Mesenchymal stem cell (in vitro differentiated cells and primary cell): ENCODE data around the gene ACSL5.

Source experiments
- DNase-seq: peaks from one replicate; pipeline ENCODE4 v3.0.0-alpha.2; 2013
- H2AFZ ChIP-seq: one replicate; pipeline ENCODE4 v1.6.1; 2013; ENCODE audit warnings: low read depth, mild to moderate bottlenecking, control low read depth, inconsistent platforms, low read length, moderate library complexity
- H2AK5ac ChIP-seq: 2 replicates; pipeline ENCODE4 v1.6.1; 2013; ENCODE audit warnings: low read length, moderate library complexity, mild to moderate bottlenecking, inconsistent platforms; ENCODE audit not compliant: severe bottlenecking
- H2BK120ac ChIP-seq: one replicate; pipeline ENCODE4 v1.6.1; 2013; ENCODE audit warnings: low read depth, mild to moderate bottlenecking, inconsistent platforms, low read length, moderate library complexity
- H2BK12ac ChIP-seq, 2 experiments: one replicate each; pipeline ENCODE4 v1.6.1; 2013; ENCODE audit warnings: inconsistent platforms in 2 of 2, low read length in 2 of 2, mild to moderate bottlenecking in 2 of 2, moderate library complexity in 2 of 2, control low read depth in 1 of 2
- H2BK15ac ChIP-seq: one replicate; pipeline ENCODE4 v1.6.1; 2013; ENCODE audit warnings: mild to moderate bottlenecking, low read depth, inconsistent platforms; ENCODE audit not compliant: poor library complexity, severe bottlenecking
- H2BK5ac ChIP-seq: 2 replicates; pipeline ENCODE4 v1.6.1; 2013; ENCODE audit warnings: low read depth, mild to moderate bottlenecking, low read length, control low read depth, inconsistent platforms; ENCODE audit not compliant: poor library complexity, severe bottlenecking
- H3K14ac ChIP-seq, 2 experiments: one replicate each; pipeline ENCODE4 v1.6.1; 2013; ENCODE audit warnings: inconsistent platforms in 2 of 2, low read length in 2 of 2, control low read depth in 1 of 2, mild to moderate bottlenecking in 1 of 2, moderate library complexity in 1 of 2
- H3K18ac ChIP-seq, 2 experiments: one replicate each; pipeline ENCODE4 v1.6.1; 2013; ENCODE audit warnings: inconsistent platforms in 2 of 2, low read length in 2 of 2, control low read depth in 1 of 2, low read depth in 1 of 2, mild to moderate bottlenecking in 1 of 2
- H3K23ac ChIP-seq, 2 experiments: one replicate each; pipeline ENCODE4 v1.6.1; 2013; ENCODE audit warnings: inconsistent platforms in 2 of 2, low read length in 2 of 2, mild to moderate bottlenecking in 2 of 2, moderate library complexity in 2 of 2, control low read depth in 1 of 2
- H3K27ac ChIP-seq: 2 replicates; pipeline ENCODE4 v1.5.1; 2013; ENCODE audit warnings: mild to moderate bottlenecking, moderate library complexity, low read length, control low read depth, inconsistent platforms; ENCODE audit not compliant: poor library complexity, severe bottlenecking
- H3K27me3 ChIP-seq, 2 experiments: 2 replicates each; pipeline versions ENCODE4 v1.6.1 to v1.7.0; 2013; ENCODE audit warnings: low read length in 2 of 2, mild to moderate bottlenecking in 2 of 2, moderate library complexity in 2 of 2, control low read depth in 1 of 2, inconsistent platforms in 1 of 2; ENCODE audit not compliant: control insufficient read depth in 1 of 2, insufficient read depth in 1 of 2
- H3K36me3 ChIP-seq, 2 experiments: 2 replicates each; pipeline versions ENCODE4 v1.6.1 to v1.7.0; 2013; ENCODE audit warnings: low read length in 2 of 2, control low read depth in 1 of 2, inconsistent platforms in 1 of 2, low read depth in 1 of 2, mild to moderate bottlenecking in 1 of 2; ENCODE audit not compliant: insufficient read depth in 2 of 2, control insufficient read depth in 1 of 2
- H3K4ac ChIP-seq, 2 experiments: one replicate each; pipeline ENCODE4 v1.6.1; 2013; ENCODE audit warnings: inconsistent platforms in 2 of 2, low read length in 2 of 2, mild to moderate bottlenecking in 2 of 2, moderate library complexity in 2 of 2, control low read depth in 1 of 2, low read depth in 1 of 2
- H3K4me1 ChIP-seq: 2 replicates; pipeline ENCODE4 v1.6.1; 2013; ENCODE audit warnings: low read depth, low read length, control low read depth; ENCODE audit not compliant: control insufficient read depth, insufficient read depth
- H3K4me2 ChIP-seq: 2 replicates; pipeline ENCODE4 v1.6.1; 2013; ENCODE audit warnings: low read length, mild to moderate bottlenecking, inconsistent platforms; ENCODE audit not compliant: poor library complexity, severe bottlenecking
- H3K4me3 ChIP-seq, 2 experiments: 2 replicates each; pipeline versions ENCODE4 v1.5.1 to v1.7.0; 2013; ENCODE audit warnings: low read length in 2 of 2, mild to moderate bottlenecking in 2 of 2, control low read depth in 1 of 2, low read depth in 1 of 2; ENCODE audit not compliant: insufficient read depth in 1 of 2
- H3K79me1 ChIP-seq: replicated peaks from 2 replicates; pipeline ENCODE4 v1.6.1; 2013; ENCODE audit warnings: mild to moderate bottlenecking, control low read depth, low read length, inconsistent platforms; ENCODE audit not compliant: poor library complexity, severe bottlenecking
- H3K9ac ChIP-seq: 2 replicates; pipeline ENCODE4 v1.7.0; 2013; ENCODE audit warnings: mild to moderate bottlenecking, low read length, moderate library complexity
- H3K9me3 ChIP-seq: 2 replicates; pipeline ENCODE4 v1.7.0; 2013; ENCODE audit warnings: mild to moderate bottlenecking, low read length; ENCODE audit not compliant: control insufficient read depth
- H4K8ac ChIP-seq: one replicate; pipeline ENCODE4 v1.6.1; 2013; ENCODE audit warnings: inconsistent platforms, mild to moderate bottlenecking, low read length, moderate library complexity
- H4K91ac ChIP-seq: one replicate; pipeline ENCODE4 v1.6.1; 2013; ENCODE audit warnings: mild to moderate bottlenecking, low read length, inconsistent platforms
- WGBS: methylation state at CpG from one replicate; pipeline ENCODE4 v1.1.7; 2013; ENCODE audit warnings: mixed read lengths; 5-methylcytosine and 5-hydroxymethylcytosine counted together

ACSL5 gene

DNA sequence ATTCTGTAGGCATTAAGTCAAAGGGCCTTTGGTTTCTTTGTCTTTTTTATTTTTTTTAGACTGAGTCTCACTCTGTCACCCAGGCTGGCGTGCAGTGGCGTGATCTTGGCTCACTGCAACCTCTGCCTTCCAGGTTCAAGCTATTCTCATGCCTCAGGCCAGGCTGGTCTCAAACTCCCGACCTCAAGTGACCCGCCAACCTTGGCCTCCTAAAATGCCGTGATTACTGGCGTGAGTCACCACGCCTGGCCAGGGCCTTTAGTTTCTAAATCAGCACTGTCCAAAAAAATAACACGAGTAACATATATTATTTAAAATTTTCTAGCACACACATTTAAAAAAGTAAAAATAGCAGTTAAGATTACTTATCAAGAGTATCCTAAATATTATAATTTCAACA is 11.1 kb upstream of the ACSL5 start:
- no peaks in the 10 kb centered on the region for H3K9me3 ChIP-seq
- H3K4me3 ChIP-seq: no peak overlapping the region
- H3K9ac ChIP-seq: peak overlapping the region; percentile 60
- H2BK12ac ChIP-seq: no peak overlapping the region
- no peaks in the 10 kb centered on the region for H3K4me1 ChIP-seq
- H2BK120ac ChIP-seq: no peak overlapping the region
- no peak overlapping the region for H2AK5ac ChIP-seq
- peak overlapping the region in 1 of 2 experiments; percentile 52 for H3K4ac ChIP-seq
- H3K18ac ChIP-seq: peak overlapping the region in 1 of 2 experiments; percentile 32
- H2BK15ac ChIP-seq: no peak overlapping the region
- 60% methylated on average over 7 of the region's 8 CpGs for WGBS
- H3K27ac ChIP-seq: no peak overlapping the region
- H3K36me3 ChIP-seq: no peaks in the 10 kb centered on the region
- H3K14ac ChIP-seq: no peak overlapping the region
- no peaks in the 10 kb centered on the region for H3K79me1 ChIP-seq
- H3K27me3 ChIP-seq: no peaks in the 10 kb centered on the region
- H3K4me2 ChIP-seq: no peak overlapping the region
- peak; percentile 32 for DNase-seq
- H2BK5ac ChIP-seq: no peak overlapping the region
- H2AFZ ChIP-seq: no peak overlapping the region
- no peak overlapping the region for H4K91ac ChIP-seq
- H3K23ac ChIP-seq: no peak overlapping the region
- H4K8ac ChIP-seq: no peak overlapping the region

DNA sequence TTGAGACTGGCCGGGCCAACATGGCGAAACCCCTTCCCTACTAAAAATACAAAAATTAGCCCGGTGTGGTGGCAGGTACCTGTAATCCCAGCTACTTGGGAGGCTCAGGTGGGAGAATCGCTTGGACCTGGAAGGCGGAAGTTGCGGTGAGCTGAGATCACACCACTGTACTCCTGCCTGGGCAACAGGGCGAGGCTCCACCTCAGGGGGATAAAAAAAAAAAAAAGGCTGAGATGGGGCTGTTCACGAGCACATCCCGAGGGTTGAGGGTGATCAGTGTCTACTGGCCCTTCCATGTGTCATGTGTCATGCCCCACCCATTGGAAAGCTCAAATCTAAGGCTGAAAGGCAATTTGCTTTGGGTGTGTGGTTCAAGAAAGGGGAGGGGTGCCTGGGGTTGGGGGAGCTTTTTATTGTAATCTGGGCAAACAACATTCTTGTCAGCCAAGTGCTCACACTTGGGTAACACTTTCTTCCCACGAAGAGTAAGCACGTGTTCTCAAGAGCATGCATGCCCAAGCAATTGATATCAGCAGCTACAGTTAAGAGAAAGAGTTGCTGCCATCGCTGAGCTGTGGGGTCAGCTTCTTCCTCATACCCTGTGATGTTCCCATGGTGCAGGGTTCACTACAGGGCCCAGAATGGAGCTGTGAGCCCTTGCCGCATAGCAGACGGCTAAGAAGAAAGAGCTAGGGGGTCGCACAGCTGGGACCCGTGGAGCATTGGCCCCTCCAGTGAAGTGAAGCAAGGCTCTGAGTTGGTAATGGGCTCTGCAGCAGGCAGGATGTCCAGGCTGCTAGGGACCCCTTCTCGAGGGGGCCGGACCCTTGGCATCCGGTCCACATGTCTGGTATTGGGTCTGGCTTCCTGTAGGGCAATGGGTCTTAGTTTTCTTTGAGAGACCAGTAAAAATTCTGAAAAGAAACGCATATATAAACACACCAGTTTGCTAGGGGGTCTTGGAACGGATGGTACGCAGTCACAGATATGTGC is 9.9 kb upstream of the ACSL5 start:
- Histone ChIP-seq H4K8ac (no peak overlapping the region), H3K4me2 (no peak overlapping the region)
- DNase-seq: no peak

GRCh38 chr10:112365014-112365432 is 8.9 kb upstream of the ACSL5 start:
- no peak overlapping the region for H3K4ac ChIP-seq
- H3K9me3 ChIP-seq: no peaks in the 10 kb centered on the region
- H4K91ac ChIP-seq: no peak overlapping the region
- no peak overlapping the region for H2BK12ac ChIP-seq
- no peak overlapping the region for H2AFZ ChIP-seq
- H2AK5ac ChIP-seq: no peak overlapping the region
- H3K79me1 ChIP-seq: no peaks in the 10 kb centered on the region
- no peaks in the 10 kb centered on the region for H3K36me3 ChIP-seq
- no peaks in the 10 kb centered on the region for H3K27me3 ChIP-seq
- no peak overlapping the region for H3K9ac ChIP-seq
- H3K4me3 ChIP-seq: no peak overlapping the region
- H3K18ac ChIP-seq: no peak overlapping the region
- no peak for DNase-seq
- H3K4me1 ChIP-seq: no peaks in the 10 kb centered on the region
- H3K23ac ChIP-seq: no peak overlapping the region
- WGBS: 97% methylated on average over 6 of the region's 6 CpGs
- H2BK5ac ChIP-seq: no peak overlapping the region
- H3K4me2 ChIP-seq: no peak overlapping the region
- no peak overlapping the region for H2BK15ac ChIP-seq
- H3K14ac ChIP-seq: no peak overlapping the region
- no peak overlapping the region for H4K8ac ChIP-seq
- no peak overlapping the region for H2BK120ac ChIP-seq
- no peak overlapping the region for H3K27ac ChIP-seq

More for the DNA sequence above, 9.9 kb upstream of the ACSL5 start:
- no peak overlapping the region for H3K14ac ChIP-seq
- no peaks in the 10 kb centered on the region for H3K27me3 ChIP-seq
- H3K18ac ChIP-seq: no peak overlapping the region
- no peaks in the 10 kb centered on the region for H3K4me1 ChIP-seq
- no peaks in the 10 kb centered on the region for H3K9me3 ChIP-seq
- no peak overlapping the region for H2AFZ ChIP-seq
- no peak overlapping the region for H2AK5ac ChIP-seq
- H3K79me1 ChIP-seq: no peaks in the 10 kb centered on the region
- H2BK5ac ChIP-seq: no peak overlapping the region
- H3K9ac ChIP-seq: no peak overlapping the region
- H2BK15ac ChIP-seq: no peak overlapping the region
- no peak overlapping the region for H3K4me3 ChIP-seq
- no peak overlapping the region for H3K27ac ChIP-seq
- WGBS: 95% methylated on average over 22 of the region's 22 CpGs
- no peak overlapping the region for H2BK12ac ChIP-seq
- no peak overlapping the region for H4K91ac ChIP-seq
- H3K23ac ChIP-seq: no peak overlapping the region
- H3K4ac ChIP-seq: peak overlapping the region in 1 of 2 experiments; percentile 8
- no peak overlapping the region for H2BK120ac ChIP-seq
- no peaks in the 10 kb centered on the region for H3K36me3 ChIP-seq

- Histone ChIP-seq H3K18ac (no peak overlapping the region), H3K27ac (no peak overlapping the region), H3K9ac (no peak overlapping the region), H2AFZ (no peak overlapping the region), H3K14ac (no peak overlapping the region), H2BK120ac (no peak overlapping the region), H3K4ac (no peak overlapping the region), H2AK5ac (no peak overlapping the region), H3K79me1 (no peaks in the 10 kb centered on the region), H3K27me3 (no peaks in the 10 kb centered on the region), H3K23ac (no peak overlapping the region), H4K8ac (no peak overlapping the region), H3K4me3 (no peak overlapping the region), H3K36me3 (no peaks in the 10 kb centered on the region), H3K4me2 (no peak overlapping the region), H2BK5ac (no peak overlapping the region), H3K9me3 (no peaks in the 10 kb centered on the region), H4K91ac (no peak overlapping the region), H3K4me1 (no peaks in the 10 kb centered on the region), H2BK15ac (no peak overlapping the region), H2BK12ac (no peak overlapping the region)
- no peak for DNase-seq
- WGBS: 84% methylated on average over 4 of the region's 6 CpGs
Measured at GRCh38 chr10:112365451-112365850, 8.5 kb upstream of the ACSL5 start.
